Stomach (tissue), 9 donors: ENCODE results near the gene SGK2. TPM values are rescaled to one million over a fixed set of nuclear protein-coding genes. Genes with fewer than 3 reads are reported as not detected.

Source experiments
- DNase-seq, 2 donors: peaks; one replicate each; pipeline versions ENCODE4 v3.0.0 to v3.0.0-alpha.2; 2013 to 2019
- H3K27ac ChIP-seq, 5 donors: fragments of 200-600 bp in 4 of 5; sonication (generic) in 4 of 5; one replicate each; pipeline ENCODE4 v1.5.1; 2013 to 2019; ENCODE audit warnings: mild to moderate bottlenecking in 1 of 5, moderate library complexity in 1 of 5
- H3K27me3 ChIP-seq, 3 donors: fragments of 200-600 bp; sonication (generic); one replicate each; pipeline ENCODE4 v1.5.1; 2017 to 2019; ENCODE audit warnings: mixed run types in 1 of 3
- H3K36me3 ChIP-seq, 4 donors: fragments of 200-600 bp; sonication (generic); 1 replicate in 3 of 4; 2 replicates in 1 of 4; pipeline ENCODE4 v1.5.1; 2016 to 2019
- H3K4me1 ChIP-seq, 4 donors: fragments of 200-600 bp; sonication (generic); one replicate each; pipeline ENCODE4 v1.5.1; 2016 to 2019
- H3K4me3 ChIP-seq, 4 donors: fragments of 200-600 bp; sonication (generic) in 3 of 4; one replicate each; pipeline ENCODE4 v1.5.1; 2016 to 2019; ENCODE audit warnings: mild to moderate bottlenecking in 1 of 4
- H3K9me3 ChIP-seq, 4 donors: fragments of 200-600 bp; sonication (generic); one replicate each; pipeline ENCODE4 v1.5.1; 2016 to 2019
- EP300 ChIP-seq: sonication (generic); formaldehyde crosslinking; IDR thresholded peaks from one replicate; pipeline ENCODE4 v1.6.1; 2017; ENCODE audit warnings: antibody characterized with exemption
- POLR2A ChIP-seq, 4 donors: fragments of 450-650 bp; IDR thresholded peaks; one replicate each; pipeline ENCODE4 v1.6.1; 2016; ENCODE audit warnings: antibody characterized with exemption in 4 of 4, control low read depth in 2 of 4, mild to moderate bottlenecking in 1 of 4, moderate library complexity in 1 of 4
- POLR2AphosphoS5 ChIP-seq, 3 donors: sonication (generic); formaldehyde crosslinking; IDR thresholded peaks; one replicate each; pipeline ENCODE4 v1.6.1; 2016; ENCODE audit warnings: antibody characterized with exemption in 3 of 3
- WGBS, 5 donors: extraction: QIAGEN DNeasy Blood & Tissue Kit in 3 of 5; methylation state at CpG; one replicate each; pipeline versions ENCODE4 v1.1.5 to v1.1.7; 2013 to 2018; 5-methylcytosine and 5-hydroxymethylcytosine counted together
- intact Hi-C: fragments of 100-400 bp; cut with DNase I; formaldehyde crosslinking; loops from one replicate; pipeline ENCODE4 v1.15.1; 2023; ENCODE audit warnings: low total_unique reads
- polyA plus RNA-seq, 3 donors: library from polyadenylated mRNA; stranded (reverse); fragments of 200-250 nt; gene quantifications; one replicate each; pipeline ENCODE4 v1.2.3, GENCODE V29; 2013
- total RNA-seq, 5 donors: library from RNA; depleted of rRNA; stranded (reverse); fragments of >200 nt; gene quantifications; one replicate each; pipeline versions ENCODE4 v1.1.0 to v1.2.3, GENCODE V29; 2014 to 2016
- TF ChIP-seq, protein P1 (sequence below), 7 experiments: fragments of 450-650 bp in 4 of 7; fragments of 200-600 bp in 3 of 7; sonication (generic) in 3 of 7; IDR thresholded peaks; one replicate each; pipeline ENCODE4 v1.5.1; 2016 to 2019; ENCODE audit warnings: antibody characterized with exemption in 7 of 7, control low read depth in 2 of 7, mild to moderate bottlenecking in 1 of 7
- donor health status: healthy with polysubstance abuse.
- donor health status: Bipolar disorder and iron deficiency.
- donor health status: healthy.

SGK2 gene
- total and polyA plus RNA-seq, 8 donors = 2.1 to 118 (median 24.0) TPM

DNA sequence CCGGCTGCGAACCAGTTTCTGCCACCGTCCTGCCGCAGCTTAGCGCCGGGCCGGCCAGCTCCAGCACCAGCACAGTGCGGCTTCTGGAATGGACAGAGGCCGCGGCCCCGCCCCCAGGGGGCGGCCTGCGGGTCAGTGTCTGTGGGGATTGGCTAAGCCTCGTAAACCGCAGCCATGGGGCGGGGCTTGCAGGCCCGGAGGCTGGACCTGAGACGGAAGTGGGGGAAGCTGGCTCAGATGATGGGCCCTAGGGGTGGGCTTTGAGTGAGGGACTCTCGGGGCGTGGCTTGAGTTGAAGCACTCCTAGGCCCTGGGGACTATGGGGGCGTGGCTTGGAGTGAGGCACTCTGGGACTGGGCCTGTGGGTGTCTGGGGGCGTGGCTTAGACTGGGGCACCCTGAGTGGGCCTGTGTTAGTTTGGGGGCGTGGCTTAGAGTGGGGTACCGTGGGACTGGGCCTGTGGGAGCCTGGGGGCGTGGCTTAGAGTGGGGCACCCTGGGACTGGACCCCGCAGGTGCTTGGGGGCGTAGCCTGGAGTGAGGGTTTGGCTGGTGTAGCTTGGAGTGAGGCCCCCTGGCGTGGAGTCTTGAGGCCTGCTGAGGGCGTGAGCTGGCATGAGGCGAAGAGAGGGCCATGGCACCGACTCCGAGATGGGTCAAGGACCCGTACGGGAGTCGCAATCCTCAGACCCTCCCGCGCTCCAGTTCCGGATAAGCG lies 44.7 kb upstream of the SGK2 start:
- peak; percentile 98 to 99 for DNase-seq
- H3K9me3 ChIP-seq = no peaks in the 10 kb centered on the region
- WGBS, 5 donors = 44 to 71% (median 49%) methylated on average over 35 to 39 of the region's 39 CpGs
- peak overlapping the region; percentile 61 to 79 (median 65) for H3K4me3 ChIP-seq
- H3K27ac ChIP-seq = peak overlapping the region; percentile 37 to 78 (median 69)
- peaks cover 0 to 4% (median 0%) of the 10 kb centered on the region in 4 donors for H3K36me3 ChIP-seq
- intact Hi-C loops = no loop called here
- TF ChIP-seq POLR2AphosphoS5 (IDR thresholded peaks at IDR 0.05) = peak; percentile 22 to 50 (median 50)
- TF ChIP-seq POLR2A (IDR thresholded peaks at IDR 0.05) = no peak
- TF ChIP-seq, protein P1, sequence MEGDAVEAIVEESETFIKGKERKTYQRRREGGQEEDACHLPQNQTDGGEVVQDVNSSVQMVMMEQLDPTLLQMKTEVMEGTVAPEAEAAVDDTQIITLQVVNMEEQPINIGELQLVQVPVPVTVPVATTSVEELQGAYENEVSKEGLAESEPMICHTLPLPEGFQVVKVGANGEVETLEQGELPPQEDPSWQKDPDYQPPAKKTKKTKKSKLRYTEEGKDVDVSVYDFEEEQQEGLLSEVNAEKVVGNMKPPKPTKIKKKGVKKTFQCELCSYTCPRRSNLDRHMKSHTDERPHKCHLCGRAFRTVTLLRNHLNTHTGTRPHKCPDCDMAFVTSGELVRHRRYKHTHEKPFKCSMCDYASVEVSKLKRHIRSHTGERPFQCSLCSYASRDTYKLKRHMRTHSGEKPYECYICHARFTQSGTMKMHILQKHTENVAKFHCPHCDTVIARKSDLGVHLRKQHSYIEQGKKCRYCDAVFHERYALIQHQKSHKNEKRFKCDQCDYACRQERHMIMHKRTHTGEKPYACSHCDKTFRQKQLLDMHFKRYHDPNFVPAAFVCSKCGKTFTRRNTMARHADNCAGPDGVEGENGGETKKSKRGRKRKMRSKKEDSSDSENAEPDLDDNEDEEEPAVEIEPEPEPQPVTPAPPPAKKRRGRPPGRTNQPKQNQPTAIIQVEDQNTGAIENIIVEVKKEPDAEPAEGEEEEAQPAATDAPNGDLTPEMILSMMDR (IDR thresholded peaks at IDR 0.05) = peak in 2 of 7 experiments; percentile 25 to 34
- H3K4me1 ChIP-seq = peaks cover 0 to 26% (median 22%) of the 10 kb centered on the region in 4 donors
- H3K27me3 ChIP-seq = no peaks in the 10 kb centered on the region

DNA sequence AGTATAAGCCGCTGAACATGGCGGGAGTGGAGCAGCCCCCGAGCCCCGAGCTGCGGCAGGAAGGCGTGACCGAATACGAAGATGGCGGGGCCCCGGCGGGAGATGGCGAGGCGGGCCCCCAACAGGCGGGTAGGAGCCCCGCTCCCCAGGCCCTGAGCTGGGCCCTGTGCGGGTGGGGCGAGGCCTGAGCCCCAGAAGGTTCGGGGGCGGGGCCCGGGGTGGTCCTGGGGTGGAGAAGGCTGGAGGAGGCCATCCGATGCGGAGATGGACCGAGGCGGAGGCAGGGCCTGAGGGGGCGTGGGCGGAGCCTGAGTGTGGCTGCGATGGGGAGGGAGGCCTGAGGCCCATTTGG lies 44.2 kb upstream of the SGK2 start:
- WGBS, 5 donors = 43 to 61% (median 53%) methylated on average over 20 to 27 of the region's 27 CpGs
- peak overlapping the region; percentile 61 to 79 (median 65) for H3K4me3 ChIP-seq
- H3K27me3 ChIP-seq = no peaks in the 10 kb centered on the region
- peaks cover 0 to 26% (median 22%) of the 10 kb centered on the region in 4 donors for H3K4me1 ChIP-seq
- H3K27ac ChIP-seq = peak overlapping the region; percentile 19 to 78 (median 69)
- peaks cover 0 to 7% (median 0%) of the 10 kb centered on the region in 4 donors for H3K36me3 ChIP-seq
- intact Hi-C loops = no loop called here
- H3K9me3 ChIP-seq = no peaks in the 10 kb centered on the region
- no peak for DNase-seq
- TF ChIP-seq POLR2A (IDR thresholded peaks at IDR 0.05) (no peak), EP300 (no peak), POLR2AphosphoS5 (IDR thresholded peaks at IDR 0.05) (no peak)
- TF ChIP-seq, protein P1 (IDR thresholded peaks at IDR 0.05) = no peak

DNA sequence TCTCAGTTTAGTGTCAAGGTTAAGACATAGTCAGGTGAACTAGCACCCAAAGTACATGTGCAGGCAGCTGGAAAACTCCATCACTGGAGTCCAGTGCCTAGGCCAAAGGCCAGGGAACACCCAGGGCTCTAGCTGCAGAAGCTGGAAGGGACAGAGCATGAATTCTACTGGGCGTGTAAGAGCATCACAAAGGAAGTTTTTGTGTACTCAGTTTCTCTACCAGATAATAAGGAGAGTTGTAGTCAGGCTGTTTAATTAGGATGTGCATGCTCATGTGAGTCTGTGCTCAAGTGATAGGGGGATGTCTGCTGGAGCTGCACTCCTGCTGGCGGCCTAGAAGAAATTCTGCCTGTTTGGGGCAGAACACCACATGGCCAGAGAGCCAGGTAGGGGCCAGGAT lies 43.2 kb upstream of the SGK2 start:
- no peaks in the 10 kb centered on the region for H3K9me3 ChIP-seq
- no peaks in the 10 kb centered on the region for H3K27me3 ChIP-seq
- DNase-seq = no peak
- peaks cover 0 to 26% (median 22%) of the 10 kb centered on the region in 4 donors for H3K4me1 ChIP-seq
- H3K27ac ChIP-seq = no peak overlapping the region
- 62 to 79% (median 78%) methylated on average over 2 of the region's 2 CpGs for WGBS, 5 donors
- TF ChIP-seq, protein P1 (IDR thresholded peaks at IDR 0.05) = no peak
- TF ChIP-seq POLR2A (IDR thresholded peaks at IDR 0.05) = no peak
- no peak for TF ChIP-seq POLR2AphosphoS5 (IDR thresholded peaks at IDR 0.05)
- no peak for TF ChIP-seq EP300
- H3K4me3 ChIP-seq = no peak overlapping the region
- peaks cover 0 to 14% (median 0%) of the 10 kb centered on the region in 4 donors for H3K36me3 ChIP-seq
- intact Hi-C loops = no loop called here

DNA sequence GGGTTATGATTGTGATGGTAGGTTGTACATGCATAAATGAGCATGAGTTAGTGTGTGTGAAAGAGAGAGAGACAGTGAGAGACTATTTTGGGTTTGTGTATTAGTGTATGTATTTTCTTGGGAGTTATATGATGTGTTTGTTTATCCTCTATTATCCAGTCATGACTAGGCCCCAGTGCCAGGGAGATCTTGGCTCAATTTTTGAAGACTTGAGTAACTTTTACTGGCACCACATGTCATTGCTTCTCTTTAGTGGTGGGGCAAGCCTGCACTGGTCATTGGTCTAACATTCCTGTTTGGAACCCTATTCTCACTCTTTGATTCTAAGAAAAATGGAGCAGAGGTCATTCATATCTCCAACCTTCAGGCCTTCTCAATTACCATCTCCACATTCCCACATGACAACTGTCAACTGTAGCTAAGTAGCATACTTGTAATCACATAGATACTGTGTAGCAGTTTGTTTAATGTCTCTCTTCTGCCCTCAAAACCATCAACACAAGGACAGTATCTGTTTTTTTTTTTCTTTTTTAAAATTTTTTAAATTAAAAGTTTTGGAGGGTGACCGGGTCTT lies 42.5 kb upstream of the SGK2 start:
- no peak overlapping the region for H3K27ac ChIP-seq
- no peak overlapping the region for H3K4me3 ChIP-seq
- H3K9me3 ChIP-seq = no peaks in the 10 kb centered on the region
- WGBS, 5 donors = 92 to 98% (median 93%) methylated on average over 1 of the region's 1 CpG
- intact Hi-C loops = no loop called here
- H3K36me3 ChIP-seq = peaks cover 0 to 14% (median 0%) of the 10 kb centered on the region in 4 donors
- DNase-seq = no peak
- no peaks in the 10 kb centered on the region for H3K27me3 ChIP-seq
- H3K4me1 ChIP-seq = peaks cover 0 to 26% (median 22%) of the 10 kb centered on the region in 4 donors
- TF ChIP-seq, protein P1 (IDR thresholded peaks at IDR 0.05) = no peak
- TF ChIP-seq POLR2AphosphoS5 (IDR thresholded peaks at IDR 0.05) = no peak
- TF ChIP-seq EP300 = no peak
- no peak for TF ChIP-seq POLR2A (IDR thresholded peaks at IDR 0.05)
